ENCODE data around the gene SAMSN1.

Gene SAMSN1

DNA sequence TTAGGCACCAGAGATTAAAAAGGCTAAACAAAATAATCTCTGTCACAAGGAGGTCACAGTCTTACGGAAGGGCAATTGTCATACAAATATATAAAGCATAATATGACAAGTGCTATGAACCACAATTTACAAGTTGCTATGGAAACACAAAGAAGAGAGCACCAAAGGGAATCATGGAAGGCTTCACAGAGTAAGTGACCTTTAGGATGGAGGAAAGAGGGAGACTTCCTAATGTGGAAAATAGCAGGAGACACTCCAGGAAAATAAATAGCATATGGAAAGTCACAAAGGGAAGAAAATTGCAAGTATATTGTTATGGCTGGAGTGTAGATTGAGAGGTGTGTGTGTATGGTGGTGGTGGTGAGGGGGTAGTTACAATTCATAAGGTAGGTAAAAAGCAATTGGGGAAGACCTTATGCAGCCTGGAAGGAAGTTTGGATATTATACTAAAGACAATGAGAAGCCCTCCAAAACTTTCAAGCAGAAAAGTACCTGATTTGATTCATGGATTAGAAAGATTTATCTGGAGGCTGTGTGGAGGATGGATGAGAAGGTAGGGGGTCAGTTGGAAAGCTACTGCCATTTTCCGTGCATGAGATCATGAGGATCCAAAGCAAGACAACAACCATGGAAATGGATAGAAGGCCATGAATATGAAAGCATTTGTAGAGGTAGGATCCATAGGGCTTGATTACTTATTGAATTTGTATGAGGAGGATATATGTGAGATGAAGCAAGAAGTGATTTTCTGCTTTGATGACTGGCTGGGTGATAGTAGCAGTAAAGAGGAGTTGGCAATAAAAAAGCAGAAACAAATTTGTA, 61.7 kb downstream of the SAMSN1 start:
- ChIA-PET POLR2A (no interaction called here), CTCF (no interaction called here)
- DNase-seq (ENCODE audit: extremely low spot score), result no peak
- TF ChIP-seq, protein P1, sequence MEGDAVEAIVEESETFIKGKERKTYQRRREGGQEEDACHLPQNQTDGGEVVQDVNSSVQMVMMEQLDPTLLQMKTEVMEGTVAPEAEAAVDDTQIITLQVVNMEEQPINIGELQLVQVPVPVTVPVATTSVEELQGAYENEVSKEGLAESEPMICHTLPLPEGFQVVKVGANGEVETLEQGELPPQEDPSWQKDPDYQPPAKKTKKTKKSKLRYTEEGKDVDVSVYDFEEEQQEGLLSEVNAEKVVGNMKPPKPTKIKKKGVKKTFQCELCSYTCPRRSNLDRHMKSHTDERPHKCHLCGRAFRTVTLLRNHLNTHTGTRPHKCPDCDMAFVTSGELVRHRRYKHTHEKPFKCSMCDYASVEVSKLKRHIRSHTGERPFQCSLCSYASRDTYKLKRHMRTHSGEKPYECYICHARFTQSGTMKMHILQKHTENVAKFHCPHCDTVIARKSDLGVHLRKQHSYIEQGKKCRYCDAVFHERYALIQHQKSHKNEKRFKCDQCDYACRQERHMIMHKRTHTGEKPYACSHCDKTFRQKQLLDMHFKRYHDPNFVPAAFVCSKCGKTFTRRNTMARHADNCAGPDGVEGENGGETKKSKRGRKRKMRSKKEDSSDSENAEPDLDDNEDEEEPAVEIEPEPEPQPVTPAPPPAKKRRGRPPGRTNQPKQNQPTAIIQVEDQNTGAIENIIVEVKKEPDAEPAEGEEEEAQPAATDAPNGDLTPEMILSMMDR (IDR thresholded peaks at IDR 0.05; ENCODE audit: control extremely low read depth, extremely low read depth, low read depth, missing control alignments), result no peak

DNA sequence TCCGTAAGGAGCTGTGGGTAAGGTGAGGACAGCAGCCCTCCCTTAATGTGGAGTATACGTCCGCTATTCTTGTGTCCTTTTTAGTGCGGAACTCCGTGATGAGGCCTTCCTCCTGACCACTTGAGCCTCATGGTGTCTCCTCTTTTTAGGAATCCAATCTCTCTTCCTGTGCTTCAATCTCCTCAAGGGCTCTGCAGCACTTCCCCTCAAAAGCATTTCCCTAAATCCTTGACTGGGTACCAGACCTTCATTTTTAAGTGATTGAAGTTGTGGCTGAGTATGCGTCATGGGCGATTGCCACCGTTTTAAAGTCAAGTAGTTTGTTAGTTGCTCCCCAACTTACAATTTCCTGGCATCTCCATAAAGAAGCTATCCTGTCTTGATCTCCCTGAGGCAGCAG, 62.8 kb downstream of the SAMSN1 start:
- ChIA-PET CTCF (interaction anchor here (1.0 to 4.2 kb wide), 5 partner anchors 10 to 30 kb away, joined by 3 to 25 read pairs (median 6); no protein-coding TSS in a partner anchor), POLR2A (interaction anchor here (0.5 kb wide), 1 partner anchor 80 kb away, joined by 3 read pairs; no protein-coding TSS in a partner anchor)
- DNase-seq (ENCODE audit: extremely low spot score), result no peak
- TF ChIP-seq, protein P1 (IDR thresholded peaks at IDR 0.05; ENCODE audit: control extremely low read depth, extremely low read depth, low read depth, missing control alignments), result no peak

DNA sequence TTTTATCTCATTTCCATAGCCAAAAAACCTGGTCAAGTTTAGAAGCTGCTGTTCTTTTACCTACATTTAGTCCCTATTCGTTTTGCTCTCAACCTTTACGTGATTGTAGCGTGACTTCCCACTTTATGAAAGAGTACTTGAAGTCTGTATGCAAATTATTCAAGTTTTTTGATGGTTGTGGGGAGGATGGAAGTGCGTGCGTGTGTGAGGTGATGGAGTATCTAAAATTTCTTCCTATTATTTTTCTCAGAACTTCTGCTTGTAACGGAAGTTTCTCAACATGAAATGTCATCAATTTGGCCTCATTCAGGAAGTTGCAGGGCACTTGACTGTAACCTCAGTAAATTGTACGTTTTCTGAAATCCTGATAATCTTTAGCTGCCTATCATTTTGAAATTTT, 64.0 kb downstream of the SAMSN1 start:
- ChIA-PET CTCF (interaction anchor here (1.1 to 4.2 kb wide), 6 partner anchors 9 to 29 kb away, joined by 3 to 25 read pairs (median 4); no protein-coding TSS in a partner anchor), POLR2A (interaction anchor here (1.0 to 2.0 kb wide), 2 partner anchors 14 to 29 kb away, joined by 3 to 26 read pairs; no protein-coding TSS in a partner anchor)
- TF ChIP-seq, protein P1 (IDR thresholded peaks at IDR 0.05; ENCODE audit: control extremely low read depth, extremely low read depth, low read depth, missing control alignments), result no peak
- no peak for DNase-seq (ENCODE audit: extremely low spot score)

DNA sequence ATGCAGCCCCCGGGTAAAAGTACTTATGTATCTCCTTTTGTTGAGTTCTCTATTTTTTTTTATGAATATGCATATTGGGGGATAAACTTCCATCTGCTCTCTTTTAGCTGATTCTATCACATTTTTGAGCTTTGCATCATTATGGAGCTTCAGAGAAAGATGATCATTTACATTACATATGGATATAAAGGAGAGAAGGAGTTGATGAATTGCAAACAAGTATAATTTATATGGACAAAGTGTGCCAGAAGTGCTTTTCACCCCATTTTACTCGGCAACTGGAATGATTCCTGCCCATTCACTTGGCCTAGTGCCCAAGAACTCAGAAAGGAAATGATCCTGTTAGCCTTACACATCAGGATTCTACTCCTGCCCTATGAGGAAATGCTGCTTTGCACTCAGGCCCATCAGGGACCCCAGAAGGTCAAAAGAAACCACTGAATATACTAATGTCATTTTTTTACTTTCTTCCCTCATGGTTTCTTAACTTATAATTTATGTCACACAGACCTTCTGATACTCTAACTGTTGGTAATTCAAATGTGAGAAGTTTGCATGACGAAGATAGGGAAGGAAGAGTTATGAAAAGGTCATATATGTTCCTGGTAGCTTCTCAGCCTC, 65.6 kb downstream of the SAMSN1 start:
- TF ChIP-seq, protein P1 (IDR thresholded peaks at IDR 0.05; ENCODE audit: control extremely low read depth, extremely low read depth, low read depth, missing control alignments), result no peak
- CTCF ChIA-PET, result interaction anchor here (0.7 to 4.2 kb wide), 9 partner anchors 9 to 137 kb away, joined by 3 to 25 read pairs (median 3); no protein-coding TSS in a partner anchor
- POLR2A ChIA-PET, result interaction anchor here (2.0 kb wide), 1 partner anchor 28 kb away, joined by 26 read pairs; no protein-coding TSS in a partner anchor
- no peak for DNase-seq (ENCODE audit: extremely low spot score)

DNA sequence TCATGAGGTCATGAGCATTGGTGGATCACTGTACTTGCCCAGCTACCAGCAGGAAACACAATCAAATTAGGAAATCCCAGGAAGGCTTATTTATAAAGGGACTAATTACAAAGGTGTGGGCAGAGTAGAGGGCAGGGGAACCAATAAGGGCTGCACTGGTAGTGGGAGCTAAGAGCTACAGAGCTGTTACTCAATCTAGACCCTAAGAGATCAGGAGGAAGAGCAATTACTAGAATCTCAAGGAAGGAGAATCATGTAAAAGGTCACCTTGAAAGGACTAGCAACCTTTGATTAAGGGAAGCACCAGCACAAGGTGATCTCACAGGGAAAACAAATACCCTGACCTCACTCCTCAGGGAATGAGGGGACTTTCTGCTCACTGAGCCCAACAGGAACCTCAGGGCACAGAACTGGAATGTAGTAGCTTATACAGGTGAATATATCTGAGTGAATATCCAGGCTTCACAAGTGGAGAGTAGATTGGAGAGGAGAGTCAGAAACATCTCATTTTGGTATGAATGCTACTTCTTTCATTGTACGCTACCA, 66.8 kb downstream of the SAMSN1 start:
- no peak for DNase-seq (ENCODE audit: extremely low spot score)
- TF ChIP-seq, protein P1 (IDR thresholded peaks at IDR 0.05; ENCODE audit: control extremely low read depth, extremely low read depth, low read depth, missing control alignments), result no peak
- CTCF ChIA-PET, result interaction anchor here (0.8 to 4.2 kb wide), 3 partner anchors 12 to 26 kb away, joined by 3 to 25 read pairs (median 12); no protein-coding TSS in a partner anchor
- POLR2A ChIA-PET, result interaction anchor here (2.1 kb wide), 1 partner anchor 26 kb away, joined by 6 read pairs; no protein-coding TSS in a partner anchor

DNA sequence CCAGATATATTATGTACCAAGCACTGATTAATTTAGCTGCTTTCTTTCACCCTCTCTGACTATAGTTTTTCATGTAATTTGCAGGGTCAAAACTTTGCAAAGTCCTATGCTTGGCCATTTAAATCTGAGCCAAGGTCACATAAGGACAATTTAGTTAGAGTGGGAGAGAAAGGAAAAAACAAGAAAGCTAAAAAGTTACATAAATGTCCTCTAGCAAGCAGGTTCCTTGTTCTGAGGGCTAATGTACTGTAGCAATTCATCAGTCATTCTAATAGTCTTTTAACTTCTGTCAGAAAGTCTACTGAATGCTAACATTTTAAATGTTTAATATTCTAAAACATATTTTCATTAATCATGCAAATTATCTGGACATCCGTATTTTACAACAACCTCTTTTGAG, 68.3 kb downstream of the SAMSN1 start:
- CTCF ChIA-PET, result interaction anchor here (1.9 to 2.9 kb wide), 2 partner anchors 10 to 24 kb away, joined by 6 to 12 read pairs; no protein-coding TSS in a partner anchor

More for the DNA sequence above, 68.3 kb downstream of the SAMSN1 start:
- TF ChIP-seq, protein P1 (IDR thresholded peaks at IDR 0.05; ENCODE audit: control extremely low read depth, extremely low read depth, low read depth, missing control alignments), result no peak
- no peak for DNase-seq (ENCODE audit: extremely low spot score)
- POLR2A ChIA-PET, result interaction anchor here (2.1 kb wide), 1 partner anchor 24 kb away, joined by 6 read pairs; no protein-coding TSS in a partner anchor
